Adrenal gland (tissue), 12 donors: Measurements from ENCODE around the gene KLHL25. TPM values are rescaled to one million over a fixed set of nuclear protein-coding genes. Genes with fewer than 3 reads are reported as not detected.

ENCODE experiments used
- DNase-seq, 7 donors: peaks; one replicate each; pipeline ENCODE4 v3.0.0-alpha.2; 2019 to 2020
- H3K27ac ChIP-seq, 5 donors: fragments of 200-600 bp; sonication (generic) in 4 of 5; 1 replicate in 3 of 5; 2 replicates in 2 of 5; pipeline versions ENCODE4 v1.5.1 to v1.8.0; 2016 to 2020; ENCODE audit warnings: mild to moderate bottlenecking in 1 of 5
- H3K27me3 ChIP-seq: fragments of 200-600 bp; 2 replicates; pipeline ENCODE4 v1.8.0; 2021
- H3K36me3 ChIP-seq, 2 donors: fragments of 200-600 bp; replicated peaks in 1 of 2; 1 replicate in 1 of 2; 2 replicates in 1 of 2; pipeline versions ENCODE4 v1.5.1 to v1.8.0; 2018 to 2022
- H3K4me1 ChIP-seq, 2 donors: fragments of 200-600 bp; replicated peaks in 1 of 2; 1 replicate in 1 of 2; 2 replicates in 1 of 2; pipeline versions ENCODE4 v1.5.1 to v1.8.0; 2018 to 2021
- H3K4me3 ChIP-seq, 4 donors: fragments of 200-600 bp; sonication (generic) in 3 of 4; one replicate each; pipeline ENCODE4 v1.5.1; 2016 to 2018
- H3K9me3 ChIP-seq, 3 donors: fragments of 200-600 bp; sonication (generic) in 1 of 3; replicated peaks in 1 of 3; 1 replicate in 2 of 3; 2 replicates in 1 of 3; pipeline versions ENCODE4 v1.5.1 to v1.8.0; 2016 to 2021
- POLR2A ChIP-seq, 2 donors: fragments of 450-650 bp; IDR thresholded peaks; one replicate each; pipeline ENCODE4 v1.6.1; 2017; ENCODE audit warnings: antibody characterized with exemption in 2 of 2, mild to moderate bottlenecking in 2 of 2, moderate library complexity in 1 of 2
- WGBS, 4 donors: extraction: QIAGEN DNeasy Blood & Tissue Kit in 2 of 4; methylation state at CpG; one replicate each; pipeline versions ENCODE4 v1.1.5 to v1.1.7; 2013 to 2017; 5-methylcytosine and 5-hydroxymethylcytosine counted together
- intact Hi-C, 2 donors: fragments of 100-400 bp; cut with DNase I; formaldehyde crosslinking; loops; one replicate each; pipeline versions ENCODE4 v1.14.1 to v1.15.0; 2022 to 2023
- polyA plus RNA-seq, 3 donors: library from polyadenylated mRNA; stranded (reverse); fragments of 200-250 nt in 2 of 3; fragments of 350-450 nt in 1 of 3; fragmentation: Illumina TruSeq in 1 of 3; extraction: RNeasy Lipid Tissue Mini Kit (QIAGEN cat#74804) in 1 of 3; gene quantifications; one replicate each; pipeline ENCODE4 v1.2.3, GENCODE V29; 2013 to 2014
- total RNA-seq, 9 donors: library from RNA; depleted of rRNA in 4 of 9; stranded (reverse); fragments of >200 nt in 4 of 9; fragments of 120-200 nt in 1 of 9; fragmentation: NEBNext Ultra II Directional in 1 of 9; extraction: Animal tissue kit (Norgen Biotek cat#: 25700) in 1 of 9; gene quantifications; one replicate each; pipeline versions ENCODE4 v1.1.0 to v1.2.4, GENCODE V29; 2013 to 2023
- TF ChIP-seq, protein P1 (sequence below), 6 experiments: fragments of 450-650 bp in 4 of 6; fragments of 200-600 bp in 2 of 6; sonication (generic) in 1 of 6; IDR thresholded peaks; 1 replicate in 5 of 6; 2 replicates in 1 of 6; pipeline versions ENCODE4 v1.5.1 to v1.8.0; 2016 to 2021; ENCODE audit warnings: antibody characterized with exemption in 6 of 6, mild to moderate bottlenecking in 2 of 6, moderate library complexity in 1 of 6
- donor health status: healthy with polysubstance abuse.
- donor health status: Bipolar disorder and iron deficiency.
- donor health status: DM: yes; HTN: yes; CAD: no.
- donor health status: DM: no; HTN: no; CAD: no.
- donor health status: DM: no; HTN: no; CAD: no.
- donor health status: DM: yes; HTN: yes; CAD: no.

KLHL25 gene
- total and polyA plus RNA-seq, 12 donors, result 1.4 to 6.2 (median 4.1) TPM

GRCh38 chr15:85792912-85793590, 1.7 kb downstream of the KLHL25 start:
- no peak overlapping the region for H3K27ac ChIP-seq
- intact Hi-C loops, result loop anchor here in 1 of 2 donors (5.0 kb wide), 1 partner anchor 36 kb away; no protein-coding TSS in a partner anchor
- TF ChIP-seq, protein P1, sequence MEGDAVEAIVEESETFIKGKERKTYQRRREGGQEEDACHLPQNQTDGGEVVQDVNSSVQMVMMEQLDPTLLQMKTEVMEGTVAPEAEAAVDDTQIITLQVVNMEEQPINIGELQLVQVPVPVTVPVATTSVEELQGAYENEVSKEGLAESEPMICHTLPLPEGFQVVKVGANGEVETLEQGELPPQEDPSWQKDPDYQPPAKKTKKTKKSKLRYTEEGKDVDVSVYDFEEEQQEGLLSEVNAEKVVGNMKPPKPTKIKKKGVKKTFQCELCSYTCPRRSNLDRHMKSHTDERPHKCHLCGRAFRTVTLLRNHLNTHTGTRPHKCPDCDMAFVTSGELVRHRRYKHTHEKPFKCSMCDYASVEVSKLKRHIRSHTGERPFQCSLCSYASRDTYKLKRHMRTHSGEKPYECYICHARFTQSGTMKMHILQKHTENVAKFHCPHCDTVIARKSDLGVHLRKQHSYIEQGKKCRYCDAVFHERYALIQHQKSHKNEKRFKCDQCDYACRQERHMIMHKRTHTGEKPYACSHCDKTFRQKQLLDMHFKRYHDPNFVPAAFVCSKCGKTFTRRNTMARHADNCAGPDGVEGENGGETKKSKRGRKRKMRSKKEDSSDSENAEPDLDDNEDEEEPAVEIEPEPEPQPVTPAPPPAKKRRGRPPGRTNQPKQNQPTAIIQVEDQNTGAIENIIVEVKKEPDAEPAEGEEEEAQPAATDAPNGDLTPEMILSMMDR (IDR thresholded peaks at IDR 0.05), result no peak
- TF ChIP-seq POLR2A (IDR thresholded peaks at IDR 0.05), result no peak
- peak overlapping the region in 1 of 4 donors; percentile 86 for H3K4me3 ChIP-seq
- H3K36me3 ChIP-seq, result no peaks in the 10 kb centered on the region
- H3K4me1 ChIP-seq, result peaks cover 9 to 20% of the 10 kb centered on the region in 2 donors
- H3K9me3 ChIP-seq, result no peaks in the 10 kb centered on the region
- H3K27me3 ChIP-seq, result no peaks in the 10 kb centered on the region
- 58 to 78% (median 65%) methylated on average over 10 to 14 of the region's 14 CpGs for WGBS, 4 donors
- DNase-seq, result no peak

DNA sequence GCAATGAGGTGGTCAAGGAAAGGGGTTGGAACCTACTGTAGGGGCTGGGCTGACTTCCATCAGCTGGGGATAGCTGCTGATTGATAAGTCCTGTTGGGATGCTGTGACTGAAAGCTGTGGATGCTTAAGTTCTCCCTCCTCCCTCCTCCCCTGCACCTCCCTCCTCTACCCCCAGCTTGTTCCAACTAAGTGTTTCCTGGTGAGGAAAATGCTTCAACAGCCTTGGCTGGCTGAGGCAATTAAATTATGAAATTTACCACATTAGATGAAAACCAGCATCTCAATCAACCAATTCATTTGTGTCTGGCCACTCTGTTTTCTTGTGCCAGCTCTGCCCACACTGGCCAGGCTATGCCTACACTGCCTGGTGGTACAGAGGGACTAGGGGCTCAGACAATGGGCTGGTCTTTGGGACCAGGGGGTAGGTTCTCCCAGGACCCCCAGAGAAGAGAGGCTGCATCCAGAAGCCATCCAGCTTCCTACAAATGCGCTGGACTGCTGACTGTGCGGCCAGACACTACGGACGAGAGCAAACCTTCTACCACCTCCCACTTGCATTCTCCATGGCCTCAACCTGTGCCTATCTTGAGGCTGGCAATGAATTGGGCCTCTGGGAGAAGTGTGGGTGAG, 2.5 kb downstream of the KLHL25 start:
- TF ChIP-seq, protein P1 (IDR thresholded peaks at IDR 0.05), result no peak
- H3K27ac ChIP-seq, result no peak overlapping the region
- DNase-seq, result no peak
- H3K4me1 ChIP-seq, result peaks cover 9 to 20% of the 10 kb centered on the region in 2 donors
- H3K4me3 ChIP-seq, result no peak overlapping the region
- no peaks in the 10 kb centered on the region for H3K27me3 ChIP-seq
- no peaks in the 10 kb centered on the region for H3K9me3 ChIP-seq
- no peaks in the 10 kb centered on the region for H3K36me3 ChIP-seq
- 86 to 100% (median 95%) methylated on average over 4 of the region's 4 CpGs; no CpG with 5 or more reads in 1 of the 4 donors for WGBS, 4 donors
- intact Hi-C loops, result loop anchor here in 1 of 2 donors (5.0 kb wide), 1 partner anchor 35 kb away; no protein-coding TSS in a partner anchor

DNA sequence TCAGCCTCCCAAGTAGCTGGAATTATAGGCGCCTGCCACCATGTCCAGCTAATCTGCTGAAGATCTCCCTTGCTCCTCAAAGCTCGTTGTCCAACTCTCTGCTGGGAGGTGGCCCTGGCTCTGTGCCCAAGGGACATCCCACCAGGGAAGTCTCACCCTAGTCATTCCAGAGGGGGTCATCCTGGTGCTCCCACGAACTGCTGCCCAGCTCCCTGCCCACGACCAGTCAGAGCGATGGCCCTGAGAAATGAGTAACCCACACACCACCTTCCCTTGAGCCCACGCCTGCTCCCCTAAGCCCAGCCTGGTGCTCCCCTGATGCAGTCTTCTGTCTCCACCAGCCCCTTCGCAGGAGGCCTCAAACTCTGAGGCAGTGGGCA, 5.2 kb downstream of the KLHL25 start:
- Histone ChIP-seq H3K36me3 (no peaks in the 10 kb centered on the region), H3K4me1 (peaks cover 27 to 36% of the 10 kb centered on the region in 2 donors), H3K4me3 (no peak overlapping the region), H3K27me3 (no peaks in the 10 kb centered on the region), H3K9me3 (no peaks in the 10 kb centered on the region), H3K27ac (no peak overlapping the region)
- 79 to 100% (median 90%) methylated on average over 3 to 7 of the region's 7 CpGs for WGBS, 4 donors
- intact Hi-C loops, result loop anchor here in 1 of 2 donors (10.0 kb wide), 1 partner anchor 55 kb away; no protein-coding TSS in a partner anchor
- TF ChIP-seq, protein P1 (IDR thresholded peaks at IDR 0.05), result no peak
- no peak for TF ChIP-seq POLR2A (IDR thresholded peaks at IDR 0.05)
- DNase-seq, result no peak

- intact Hi-C loops, result loop anchor here in 1 of 2 donors (10.0 kb wide), 1 partner anchor 54 kb away; no protein-coding TSS in a partner anchor
- Histone ChIP-seq H3K4me3 (no peak overlapping the region), H3K36me3 (no peaks in the 10 kb centered on the region), H3K27ac (no peak overlapping the region), H3K4me1 (peaks cover 27 to 36% of the 10 kb centered on the region in 2 donors), H3K27me3 (no peaks in the 10 kb centered on the region), H3K9me3 (no peaks in the 10 kb centered on the region)
- TF ChIP-seq POLR2A (IDR thresholded peaks at IDR 0.05), result no peak
- TF ChIP-seq, protein P1 (IDR thresholded peaks at IDR 0.05), result no peak
- DNase-seq, result no peak
- WGBS, 4 donors, result 90 to 97% (median 95%) methylated on average over 11 to 12 of the region's 12 CpGs
Observed at GRCh38 chr15:85788771-85789495, 5.8 kb downstream of the KLHL25 start.
